Ishikawa (cell line): ENCODE data around the gene CPPED1.

Source experiments
- CEBPB ChIP-seq: IDR thresholded peaks from 2 replicates; pipeline ENCODE4 v1.6.1; 2012
- CREB1 ChIP-seq: IDR thresholded peaks from 2 replicates; pipeline ENCODE4 v1.6.1; 2012; ENCODE audit warnings: low read depth
- EP300 ChIP-seq: IDR thresholded peaks from 2 replicates; pipeline ENCODE4 v1.6.1; 2012; ENCODE audit warnings: borderline replicate concordance
- NFIC ChIP-seq: IDR thresholded peaks from 2 replicates; pipeline ENCODE4 v1.6.1; 2012
- TAF1 ChIP-seq: IDR thresholded peaks from 2 replicates; pipeline ENCODE4 v1.6.1; 2012; ENCODE audit warnings: low read depth, mild to moderate bottlenecking
- YY1 ChIP-seq: IDR thresholded peaks from 2 replicates; pipeline ENCODE4 v1.6.1; 2012; ENCODE audit warnings: low read depth

- TF ChIP-seq TAF1 (no peak), EP300 (no peak), CREB1 (no peak), NFIC (no peak), YY1 (no peak), CEBPB (no peak)
Measured at GRCh38 chr16:12700161-12700560, 103.5 kb downstream of the CPPED1 start.
